Measurements from ENCODE around the gene DGKB.

GRCh38 chr7:14896461-14896860 lies 6.1 kb downstream of the DGKB start:
- TF ChIP-seq CTCF (IDR thresholded peaks at IDR 0.05) = no peak
- TF ChIP-seq POLR2A (IDR thresholded peaks at IDR 0.05) = no peak
